ENCODE results near the gene ACRBP.

Gene ACRBP

DNA sequence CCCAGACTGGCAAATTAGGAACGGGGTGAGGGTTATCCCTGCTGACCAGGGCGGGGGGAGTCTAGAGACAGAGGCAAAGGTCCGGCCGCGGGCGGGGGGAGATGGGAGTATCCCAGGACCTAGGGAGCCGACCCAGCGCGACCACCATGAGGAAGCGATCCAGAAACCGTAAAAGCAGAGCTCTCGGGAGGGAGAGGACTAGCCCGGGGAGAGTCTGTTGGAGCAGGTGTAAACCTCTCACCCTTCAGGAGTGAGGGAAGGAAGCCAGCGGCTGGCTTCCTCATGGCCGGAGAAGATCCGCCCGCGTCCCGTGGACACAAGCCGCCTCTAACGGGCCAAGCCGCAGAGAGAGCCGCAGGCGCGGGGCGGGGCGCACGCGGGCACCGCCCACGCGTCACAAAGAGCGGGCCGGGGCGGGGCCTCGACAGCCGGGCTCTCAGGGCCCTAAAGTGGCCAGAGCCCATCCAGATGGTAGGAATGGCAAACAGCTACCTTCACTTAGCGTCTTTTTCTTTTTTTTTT, at the start of gene ACRBP:
Gene ACRBP (minus strand): TSS at position 350 of the 522 bp plus-strand sequence. CDS start 66 bp downstream, at position 284.
- DNase-seq: no peak

DNA sequence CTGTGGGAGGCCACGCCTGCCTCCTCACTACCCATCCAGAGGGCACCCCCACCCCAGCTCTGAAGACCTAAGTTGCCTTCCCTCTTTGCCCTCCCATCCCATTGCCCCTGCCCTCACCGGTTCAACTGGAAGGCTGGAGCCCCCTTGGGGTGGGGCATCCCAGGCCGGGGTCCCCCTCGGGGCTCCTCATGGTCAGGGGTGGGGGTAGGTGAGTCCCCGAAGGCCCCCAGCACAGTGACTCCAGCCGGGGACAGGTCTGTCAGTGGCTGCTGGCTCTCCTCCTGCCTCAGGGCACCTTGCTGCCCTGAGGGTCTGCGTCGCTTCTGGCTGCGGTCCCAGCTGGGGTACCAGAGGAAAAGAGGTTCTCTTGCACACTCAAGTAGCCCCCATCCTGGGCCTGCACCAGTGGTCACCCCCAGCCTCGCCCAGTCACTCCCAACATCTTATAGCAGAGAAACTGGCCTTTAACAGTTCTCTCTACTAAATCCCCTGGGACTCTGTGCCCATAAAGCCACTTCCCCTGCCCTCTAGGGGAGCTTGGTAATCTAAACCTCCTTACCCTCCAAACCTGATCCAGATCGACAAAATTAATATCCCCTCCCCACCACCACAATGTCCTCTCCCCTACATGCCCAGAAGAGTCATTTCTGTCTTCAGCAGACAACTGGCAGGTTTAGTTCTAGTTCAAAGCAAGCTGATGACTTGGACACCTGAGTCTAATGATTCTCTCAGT, 48.2 kb upstream of the ACRBP start:
- no peak for DNase-seq

- no peak for DNase-seq
Measured at GRCh38 chr12:6694701-6695100, 47.5 kb upstream of the ACRBP start.

- DNase-seq: no peak
Measured at GRCh38 chr12:6693832-6694355, 46.7 kb upstream of the ACRBP start.

DNA sequence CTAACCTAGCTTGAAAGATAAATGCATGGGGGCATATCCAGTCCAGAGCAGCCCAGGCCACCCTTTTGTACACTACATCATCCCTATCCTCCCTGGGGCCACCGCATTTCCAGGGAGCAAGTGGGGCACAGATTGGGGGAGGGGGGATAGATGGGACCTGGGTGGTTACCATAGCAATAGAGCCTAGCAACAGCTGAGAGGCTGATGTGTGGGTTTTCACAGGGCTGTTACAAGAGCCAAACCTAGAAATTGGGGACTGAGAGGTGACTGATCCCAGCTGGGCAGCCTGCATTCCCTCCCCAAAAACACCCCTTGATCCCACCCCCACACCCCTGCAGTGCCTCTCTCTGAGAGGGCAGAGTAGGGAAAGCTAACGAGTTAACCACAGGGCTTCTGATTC, 45.7 kb upstream of the ACRBP start:
- no peak for DNase-seq

- no peak for DNase-seq
Measured at GRCh38 chr12:6691473-6691872, 44.2 kb upstream of the ACRBP start.

GRCh38 chr12:6688999-6689882, 42.0 kb upstream of the ACRBP start, which contains the start of gene ZNF384:
ZNF384 (minus strand) TSS chr12:6689375; CDS start chr12:6679520, 9,855 bp downstream.
- peak; percentile 96 for DNase-seq

DNA sequence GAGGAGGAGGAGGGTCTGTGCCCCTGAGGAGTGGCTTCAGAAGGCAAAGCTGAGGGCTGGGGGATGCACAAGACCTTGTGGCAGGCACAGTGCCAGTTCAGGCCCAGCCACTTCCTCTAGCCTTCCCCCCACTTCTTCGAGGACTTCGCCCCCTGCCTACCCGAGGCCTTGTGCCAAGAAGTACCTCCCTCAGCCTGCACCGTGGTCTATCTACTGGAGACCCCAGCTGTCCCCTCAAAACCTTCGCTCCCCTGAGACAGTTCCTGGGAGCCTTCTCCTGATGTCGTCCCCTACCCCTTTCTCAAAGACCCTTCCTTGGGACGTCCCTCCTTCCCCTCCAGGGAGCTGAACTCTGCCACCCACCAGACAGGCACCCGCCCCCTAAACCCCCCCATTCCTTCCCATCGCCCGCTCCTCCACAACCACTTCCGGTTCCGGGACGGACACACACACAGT, 41.3 kb upstream of the ACRBP start:
- DNase-seq: peak; percentile 15

DNA sequence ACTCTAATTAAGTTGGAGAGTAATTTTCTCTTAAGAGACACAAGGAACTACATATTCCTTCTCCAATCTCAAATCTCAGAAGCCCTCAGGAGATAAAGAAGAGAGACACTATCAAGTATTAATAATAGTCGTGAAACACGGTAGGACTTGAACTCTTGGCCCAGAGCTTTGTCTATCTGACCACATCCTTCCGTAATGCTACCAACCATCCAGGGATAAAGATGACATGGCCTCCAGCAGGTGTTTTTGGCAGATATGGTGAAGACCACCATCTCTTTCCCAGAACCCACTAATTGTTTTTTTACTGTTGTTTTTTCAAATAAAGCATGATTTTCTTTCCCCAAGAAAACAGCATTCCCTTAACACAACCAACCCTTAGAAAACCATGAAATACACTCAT, 38.6 kb upstream of the ACRBP start:
- DNase-seq: no peak

DNA sequence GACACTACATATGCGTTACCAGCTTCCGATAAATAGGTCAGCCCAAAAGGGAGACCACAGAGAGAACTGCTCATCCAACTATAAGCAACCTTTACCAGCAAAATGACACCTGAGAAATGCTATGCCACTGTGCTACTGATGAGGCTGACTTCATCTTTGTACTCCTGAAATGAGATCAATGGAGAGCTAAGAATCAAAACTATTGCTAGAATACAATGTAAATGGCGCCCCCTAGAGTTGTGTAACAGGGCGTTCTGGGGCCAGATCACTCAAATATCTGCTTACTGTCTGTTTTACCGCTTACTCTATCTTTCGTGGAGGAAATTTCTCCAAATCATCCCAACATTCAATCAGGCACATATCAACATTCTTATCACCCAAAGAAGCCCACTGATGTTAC, 37.4 kb upstream of the ACRBP start:
- no peak for DNase-seq

- no peak for DNase-seq
Measured at GRCh38 chr12:6676962-6677361, 29.7 kb upstream of the ACRBP start.

- no peak for DNase-seq
Measured at GRCh38 chr12:6672143-6672542, 24.9 kb upstream of the ACRBP start.

DNA sequence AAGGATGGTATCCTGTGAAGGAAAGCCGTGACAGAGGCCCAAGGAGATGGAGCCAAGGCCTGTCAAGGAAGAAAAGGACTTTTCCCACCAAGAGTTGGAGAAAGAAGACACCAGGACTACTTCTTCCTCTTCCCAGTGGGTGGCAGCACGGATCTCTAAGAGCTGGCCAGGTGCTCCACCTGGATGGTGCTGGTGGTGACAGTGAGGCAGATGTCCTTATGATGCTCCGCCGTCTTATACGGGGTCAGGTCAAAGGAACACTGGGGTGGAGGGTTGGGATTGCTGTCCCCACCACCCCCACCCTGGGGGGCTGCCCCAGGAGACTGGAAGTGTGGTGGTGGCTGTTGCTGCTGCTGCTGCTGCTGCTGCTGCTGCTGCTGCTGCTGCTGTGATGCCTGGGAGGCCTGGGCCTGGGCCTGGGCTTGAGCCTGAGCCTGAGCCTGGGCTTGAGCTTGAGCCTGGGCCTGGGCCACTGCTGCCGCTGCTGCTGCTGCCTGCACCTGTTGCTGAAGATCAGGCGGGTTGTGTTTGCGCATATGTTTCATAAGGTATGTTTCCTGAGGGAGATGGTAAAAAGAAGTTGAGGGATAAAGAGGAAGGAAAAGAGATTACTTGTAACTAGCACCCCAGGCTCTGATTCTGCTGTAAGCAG, 20.5 kb upstream of the ACRBP start:
- DNase-seq: no peak

GRCh38 chr12:6666211-6666610, 19.0 kb upstream of the ACRBP start:
- DNase-seq: no peak

DNA sequence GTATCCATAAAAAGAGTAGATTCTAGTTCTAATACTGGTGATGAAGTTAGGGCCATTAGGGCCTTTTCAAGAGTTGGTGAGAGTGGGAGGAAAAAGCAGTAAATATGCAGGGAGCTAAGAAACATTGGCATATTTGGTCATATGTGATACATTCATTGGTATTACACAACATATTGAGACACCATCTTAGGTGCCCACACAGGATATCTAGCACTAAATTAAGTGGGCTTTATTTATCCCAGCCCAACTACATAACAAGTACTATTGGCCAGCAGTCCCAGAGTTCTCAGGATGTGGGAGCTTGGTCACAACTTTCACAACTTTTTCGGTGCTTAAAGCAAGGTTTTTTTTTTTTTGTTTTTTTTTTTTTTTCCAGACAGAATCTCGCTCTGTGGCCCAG, 17.7 kb upstream of the ACRBP start:
- DNase-seq: no peak

DNA sequence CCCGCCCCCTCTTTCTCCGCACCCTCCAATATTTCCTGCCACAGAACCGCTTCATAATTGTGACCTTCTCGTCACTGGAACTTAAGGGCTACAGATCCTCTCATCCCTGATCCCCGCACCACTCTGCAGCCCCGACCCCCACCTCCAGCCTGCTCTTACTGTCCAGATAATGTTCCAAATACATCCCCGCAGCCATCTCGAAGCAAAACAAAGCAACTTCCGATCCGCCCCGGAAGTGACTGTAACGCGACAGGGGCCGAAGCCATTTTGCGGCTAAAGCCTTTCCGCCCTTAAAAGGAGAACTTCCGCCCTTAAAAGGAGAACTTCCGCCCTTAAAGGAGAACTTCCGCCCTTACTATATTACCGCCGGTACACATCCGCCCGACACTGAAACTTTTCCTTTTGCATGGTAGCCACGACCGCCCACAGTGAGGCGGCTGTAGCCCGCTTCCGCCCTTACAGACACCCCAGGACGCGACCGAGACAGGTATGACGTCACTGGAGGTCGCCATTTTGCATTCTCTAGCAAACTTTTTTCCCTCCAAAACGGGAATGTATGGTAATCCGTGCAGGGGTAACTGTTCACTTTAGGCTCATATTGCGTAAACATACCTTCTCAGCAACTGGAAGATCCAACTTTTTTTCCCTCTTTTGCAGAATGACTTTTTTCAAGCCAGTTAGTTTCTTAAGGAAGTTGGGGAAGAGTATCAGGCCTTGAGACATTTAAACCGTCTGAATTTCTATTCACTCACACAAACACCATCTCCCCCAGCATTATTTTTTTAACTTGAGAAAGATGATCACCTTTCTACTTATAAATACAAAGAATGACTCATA, 15.9 kb upstream of the ACRBP start, which contains the start of gene ING4:
Gene ING4 (minus strand): TSS at position 214 of the 837 bp plus-strand sequence. CDS start 18 bp downstream, at position 196.
- DNase-seq: peak; percentile 85

DNA sequence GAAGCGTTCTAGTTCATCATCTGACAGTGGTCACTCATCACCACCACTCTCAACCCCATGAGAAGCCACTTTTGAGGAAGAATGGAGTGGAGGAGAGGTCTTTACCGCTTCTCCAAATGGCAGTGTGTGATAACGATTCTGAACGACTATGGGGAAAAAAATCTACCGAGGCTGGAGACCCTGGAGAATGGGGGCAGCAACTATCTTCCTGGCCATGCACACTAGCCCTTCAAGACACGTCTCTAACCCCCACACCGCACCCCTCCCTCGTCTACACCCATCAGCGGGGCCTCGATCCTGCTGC, 15.3 kb upstream of the ACRBP start:
- no peak for DNase-seq

- no peak for DNase-seq
Measured at GRCh38 chr12:6653987-6654386, 6.8 kb upstream of the ACRBP start.

- no peak for DNase-seq
Measured at GRCh38 chr12:6653342-6653741, 6.1 kb upstream of the ACRBP start.

DNA sequence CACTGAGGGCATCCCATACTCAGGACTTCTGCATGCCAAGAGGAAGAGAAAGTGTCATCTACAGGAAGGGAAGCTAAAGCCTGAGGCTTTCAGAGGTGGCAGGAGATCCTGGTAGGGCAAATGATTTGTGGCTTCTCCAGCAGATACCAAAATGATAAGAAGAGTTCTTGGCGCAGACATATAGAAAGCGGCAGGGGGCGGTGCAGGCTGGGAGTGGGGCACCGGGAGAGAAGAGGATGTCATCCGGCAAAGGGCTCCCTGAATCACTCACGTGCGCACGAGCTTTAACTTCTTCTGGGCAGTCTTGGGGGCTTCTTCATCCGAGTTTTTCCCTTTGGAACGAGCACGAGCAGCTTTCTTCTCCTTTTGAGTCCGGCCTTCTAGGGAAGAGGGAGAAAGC, 5.2 kb upstream of the ACRBP start:
- no peak for DNase-seq

DNA sequence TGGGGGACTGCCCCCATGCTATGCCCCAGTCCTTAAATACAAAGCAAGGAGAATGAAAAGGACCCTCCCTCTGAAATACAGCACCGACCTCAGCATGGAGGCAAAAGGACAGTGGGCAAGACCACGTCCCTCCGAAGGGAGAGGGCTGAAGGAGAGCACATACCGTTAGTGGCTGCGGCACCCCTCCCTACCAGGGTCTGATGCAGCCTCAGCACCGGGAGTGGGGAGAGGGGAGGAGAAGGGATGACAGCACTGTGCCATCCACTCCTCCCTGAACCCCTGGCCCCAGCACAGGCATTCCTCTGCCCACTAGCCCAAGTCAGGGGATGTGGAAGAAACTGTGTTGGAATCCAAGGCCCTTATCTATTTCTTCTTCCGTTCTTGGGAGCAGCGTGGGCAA, 3.6 kb upstream of the ACRBP start:
- DNase-seq: no peak
